OCI-LY7 (cell line): ENCODE data around the gene LACRT.

Experiments used
- CTCF ChIP-seq: fragments of 200-600 bp; sonication (generic); conservative IDR thresholded peaks from 2 replicates; pipeline ENCODE4 v1.5.1; 2014; ENCODE audit warnings: mild to moderate bottlenecking, antibody characterized with exemption, low read length, moderate library complexity, mixed read lengths
- EZH2phosphoT487 ChIP-seq: fragments of 200-600 bp; sonication (generic); IDR thresholded peaks from 2 replicates; pipeline ENCODE4 v1.6.1; 2018; ENCODE audit warnings: low read depth, borderline replicate concordance, mild to moderate bottlenecking, mixed run types, antibody characterized with exemption, low read length, moderate library complexity, mixed read lengths

DNA sequence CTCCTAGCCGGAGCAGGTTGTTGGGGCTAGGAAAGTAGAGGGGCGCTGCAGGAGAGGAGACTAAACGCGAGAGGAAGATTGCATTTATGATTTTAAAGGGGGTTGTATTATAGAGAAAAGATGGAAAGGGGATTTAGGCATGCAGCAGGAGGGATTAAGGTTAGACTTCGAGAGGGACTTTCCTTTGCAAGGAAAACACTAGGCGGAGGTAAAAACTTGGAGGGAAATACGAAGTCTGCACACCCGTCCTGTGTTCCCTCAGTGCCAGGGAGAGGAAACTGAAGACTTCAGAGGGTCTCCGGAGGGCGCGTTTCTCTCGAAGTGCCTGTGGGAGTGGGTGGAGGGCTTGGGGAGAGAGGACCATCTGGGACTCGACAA, 45.8 kb downstream of the LACRT start:
- TF ChIP-seq CTCF (no peak), EZH2phosphoT487 (no peak)
